Measurements from ENCODE around the gene SLC17A4.

- TF ChIP-seq MYC (IDR thresholded peaks at IDR 0.05; ENCODE audit: insufficient read depth, insufficient read length, insufficient replicate concordance, low read length, severe bottlenecking) (no peak), POLR2A (IDR thresholded peaks at IDR 0.05; ENCODE audit: low read depth, low read length) (no peak), E4F1 (IDR thresholded peaks at IDR 0.05; ENCODE audit: borderline replicate concordance, partially characterized antibody) (no peak), REST (IDR thresholded peaks at IDR 0.05; ENCODE audit: low read depth, low read length) (no peak), JUNB (IDR thresholded peaks at IDR 0.05) (no peak), RAD21 (IDR thresholded peaks at IDR 0.05; ENCODE audit: insufficient read depth, low read depth, low read length) (no peak), STAT3 (IDR thresholded peaks at IDR 0.05; ENCODE audit: low read depth, low read length) (no peak), RELA (IDR thresholded peaks at IDR 0.05; ENCODE audit: borderline replicate concordance, partially characterized antibody) (no peak), CTCF (IDR thresholded peaks at IDR 0.05 in 2 of 3, conservative IDR thresholded peaks at IDR 0.05 in 1 of 3; ENCODE audit: control insufficient read depth in 2 of 3, extremely low read depth in 1 of 3, insufficient read depth in 1 of 3, low read depth in 3 of 3, low read length in 3 of 3) (no peak), MYB (IDR thresholded peaks at IDR 0.05; ENCODE audit: borderline replicate concordance, low read depth, low read length) (no peak), EZH2 (IDR thresholded peaks at IDR 0.05; ENCODE audit: borderline replicate concordance, control insufficient read depth, low read depth, low read length) (no peak)
Measured at GRCh38 chr6:25710287-25710686, 44.3 kb upstream of the SLC17A4 start.

All from GM12878 (cell line).